Iris pigment epithelial cell (primary cell): ENCODE results near the gene FBXL20.
"Not testable (repeated sequence)": the region's sequence is repeated elsewhere in the genome, so short reads cannot be mapped to it uniquely, and the experiment has no call there.

Experiments used
- DNase-seq: peaks from one replicate; pipeline ENCODE4 v3.0.0-alpha.2; 2011; ENCODE audit warnings: low read depth

Gene FBXL20, protein sequence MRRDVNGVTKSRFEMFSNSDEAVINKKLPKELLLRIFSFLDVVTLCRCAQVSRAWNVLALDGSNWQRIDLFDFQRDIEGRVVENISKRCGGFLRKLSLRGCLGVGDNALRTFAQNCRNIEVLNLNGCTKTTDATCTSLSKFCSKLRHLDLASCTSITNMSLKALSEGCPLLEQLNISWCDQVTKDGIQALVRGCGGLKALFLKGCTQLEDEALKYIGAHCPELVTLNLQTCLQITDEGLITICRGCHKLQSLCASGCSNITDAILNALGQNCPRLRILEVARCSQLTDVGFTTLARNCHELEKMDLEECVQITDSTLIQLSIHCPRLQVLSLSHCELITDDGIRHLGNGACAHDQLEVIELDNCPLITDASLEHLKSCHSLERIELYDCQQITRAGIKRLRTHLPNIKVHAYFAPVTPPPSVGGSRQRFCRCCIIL

DNA sequence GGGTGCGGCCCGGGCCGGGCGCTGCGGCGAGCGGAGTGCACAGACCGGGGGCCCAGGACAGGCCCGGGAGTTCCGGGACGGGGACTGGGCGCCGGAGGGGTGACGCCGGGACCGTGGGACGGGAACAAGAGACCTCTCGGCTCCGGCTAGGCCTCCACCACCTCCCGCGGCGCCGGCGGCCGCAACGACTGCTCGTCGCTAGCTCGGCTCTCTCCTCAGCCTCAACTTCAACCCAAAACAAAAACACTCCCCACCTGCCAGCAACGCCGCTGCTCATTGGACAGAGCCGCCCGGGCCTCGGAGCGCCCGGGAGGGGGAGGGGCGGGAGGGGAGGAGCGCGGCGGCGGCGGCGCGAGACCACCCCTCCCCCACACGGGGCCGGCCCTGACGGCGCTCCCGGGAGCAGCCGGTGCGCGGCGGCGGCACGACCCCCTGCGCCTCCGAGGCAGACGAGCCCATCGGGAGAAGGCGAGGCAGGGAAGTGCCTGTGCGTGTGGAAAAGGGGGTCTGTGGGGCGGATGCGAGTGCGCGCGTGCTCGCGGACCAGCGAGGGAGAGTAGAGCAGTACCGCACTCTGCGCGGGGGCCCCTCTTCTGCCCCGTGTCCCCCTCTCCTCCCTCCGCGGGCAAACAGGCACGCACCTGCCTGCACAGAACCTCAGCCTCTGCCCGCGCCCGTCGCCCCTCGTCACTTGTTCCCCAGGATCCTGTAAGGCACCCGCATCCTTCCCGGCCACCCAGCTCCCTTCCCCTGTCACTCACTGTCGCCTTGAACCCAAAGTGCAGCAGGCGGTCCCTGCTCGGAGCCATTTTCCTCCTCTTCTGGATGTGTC lies at the start of gene FBXL20:
Gene FBXL20, minus strand, starts transcription at position 215 of the 832 bp plus-strand sequence. CDS start 224 bp downstream, outside the sequence.
- peak; percentile 87 for DNase-seq

DNA sequence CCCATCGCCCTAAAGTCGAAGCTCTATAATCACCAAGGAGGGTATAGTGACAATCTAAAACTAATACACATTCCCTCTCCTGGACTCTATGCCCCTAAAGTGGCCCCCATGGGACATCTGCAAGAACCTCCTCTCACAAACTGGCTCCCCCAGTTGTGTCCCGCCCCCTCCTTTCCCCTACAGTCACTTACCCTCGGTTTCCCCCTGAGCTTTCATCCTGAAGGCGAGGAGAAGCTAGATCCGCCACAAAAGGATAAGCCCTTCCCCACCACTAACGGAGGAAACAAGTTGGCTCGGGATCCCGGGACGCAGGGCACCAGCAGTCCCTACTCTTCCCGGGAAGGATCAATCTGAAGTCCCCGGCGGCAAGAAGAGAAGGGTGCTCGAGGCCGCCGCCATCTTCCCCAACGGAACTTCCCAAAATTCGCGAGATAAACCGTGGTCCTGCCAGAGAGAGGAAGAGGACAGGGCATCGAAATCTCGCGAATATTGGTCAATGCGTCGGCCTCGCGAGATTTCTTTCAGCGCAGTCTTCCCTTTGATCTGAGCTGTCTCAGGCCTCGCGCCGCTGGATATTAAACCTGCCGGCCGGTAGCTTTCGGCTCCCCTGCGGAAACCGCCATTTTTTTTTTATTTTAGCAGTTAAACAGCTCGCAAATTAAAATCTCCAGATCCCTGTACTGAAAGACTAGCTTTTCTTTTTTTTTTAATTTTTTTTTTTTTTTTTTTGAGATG lies 49.6 kb upstream of the FBXL20 start, which contains the start of gene MED1:
Gene MED1, minus strand, starts transcription at position 417 of the 735 bp plus-strand sequence. Its CDS starts 201 bp downstream, at position 216.
- peak; percentile 97 for DNase-seq

DNA sequence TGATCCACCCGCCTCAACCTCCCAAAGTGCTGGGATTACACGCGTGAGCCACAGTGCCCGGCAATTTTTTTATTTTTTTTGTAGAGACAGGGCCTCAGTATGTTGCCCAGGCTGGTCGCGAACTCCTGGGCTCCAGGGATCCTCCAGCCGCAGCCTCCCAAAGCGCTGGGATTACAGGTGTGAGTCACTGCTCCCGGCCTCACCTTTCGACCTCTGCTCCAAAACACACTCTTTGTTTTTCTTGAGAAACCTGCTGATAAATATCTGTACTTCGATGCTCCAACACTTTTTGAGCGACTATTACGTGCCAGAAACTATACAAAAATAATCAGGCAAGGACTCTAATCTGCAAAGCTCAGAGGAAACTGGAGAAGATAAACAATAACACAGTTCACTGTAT lies 48.6 kb upstream of the FBXL20 start:
- DNase-seq: no peak

DNA sequence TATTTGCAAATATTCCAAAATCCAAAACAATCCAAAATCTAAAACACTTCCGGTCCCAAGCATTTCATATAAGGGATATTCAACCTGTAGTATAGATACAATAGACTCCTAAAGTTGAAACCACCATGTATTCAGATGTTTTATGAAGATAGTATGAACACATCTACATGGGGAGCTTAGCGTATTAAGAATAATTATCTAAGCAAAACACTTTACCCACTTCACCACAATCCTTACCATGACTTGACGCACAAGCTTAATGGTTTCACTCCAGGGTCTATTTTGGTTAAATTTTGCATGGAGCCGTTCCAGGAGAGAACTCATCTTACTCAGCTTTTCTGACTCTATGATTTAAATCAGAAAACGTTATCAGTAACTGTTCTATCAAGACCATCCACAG lies 46.1 kb upstream of the FBXL20 start:
- DNase-seq: no peak

DNA sequence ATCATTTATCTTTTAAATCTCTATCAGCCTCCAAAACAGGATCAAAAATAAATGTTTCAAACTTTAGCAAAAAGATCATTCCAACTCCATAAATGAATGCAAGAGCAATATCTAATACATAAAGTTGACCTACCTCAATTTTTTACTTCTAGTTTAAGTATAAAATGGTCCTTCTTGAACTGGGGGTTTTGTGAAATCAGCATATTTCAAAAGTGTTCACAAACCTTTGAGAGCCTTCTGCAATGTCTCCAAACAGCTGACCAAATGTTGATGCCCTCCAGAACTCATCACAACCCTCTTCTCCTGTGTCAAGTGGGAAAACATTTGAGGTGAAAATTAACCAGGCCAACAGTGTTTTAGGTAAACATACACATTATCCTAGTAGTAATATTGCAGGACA lies 41.9 kb upstream of the FBXL20 start:
- DNase-seq: no peak

DNA sequence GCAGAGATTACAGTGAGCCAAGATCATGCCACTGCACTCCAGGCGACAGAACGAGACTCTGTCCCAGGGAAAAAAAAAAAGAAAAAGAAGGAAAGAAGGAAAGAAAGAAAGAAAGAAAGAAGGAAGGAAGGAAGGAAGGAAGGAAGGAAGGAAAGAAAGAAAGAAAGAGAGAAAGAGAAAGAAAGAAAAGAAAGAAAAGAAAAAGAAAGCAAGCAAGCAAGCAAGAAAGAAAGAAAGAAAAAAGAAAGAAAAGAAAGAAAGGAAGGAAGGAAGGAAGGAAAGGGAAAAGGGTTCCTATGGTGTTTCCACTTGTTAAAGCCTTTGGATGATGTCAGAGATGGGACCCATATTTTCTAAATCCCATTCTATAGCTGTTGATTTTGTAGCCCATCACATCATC lies 38.4 kb upstream of the FBXL20 start:
- DNase-seq: not testable (repeated sequence)

DNA sequence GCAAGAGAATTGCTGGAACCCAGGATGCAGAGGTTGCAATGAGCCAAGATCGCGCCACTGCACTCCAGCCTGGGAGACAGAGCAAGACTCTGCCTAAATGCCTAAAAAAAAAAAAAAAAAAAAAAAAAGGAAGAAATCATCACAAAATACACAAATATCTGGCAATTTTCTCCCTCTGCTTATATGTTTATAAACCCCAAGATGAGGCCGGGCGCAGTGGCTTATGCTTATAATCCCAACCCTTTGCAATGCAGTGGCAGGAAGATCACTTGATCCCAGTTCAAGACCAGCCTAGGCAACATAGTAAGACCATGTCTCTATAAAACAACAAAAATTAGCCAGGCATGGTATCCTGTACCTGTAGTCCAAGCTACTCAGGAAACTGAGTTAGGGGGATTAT lies 28.2 kb upstream of the FBXL20 start:
- DNase-seq: no peak

DNA sequence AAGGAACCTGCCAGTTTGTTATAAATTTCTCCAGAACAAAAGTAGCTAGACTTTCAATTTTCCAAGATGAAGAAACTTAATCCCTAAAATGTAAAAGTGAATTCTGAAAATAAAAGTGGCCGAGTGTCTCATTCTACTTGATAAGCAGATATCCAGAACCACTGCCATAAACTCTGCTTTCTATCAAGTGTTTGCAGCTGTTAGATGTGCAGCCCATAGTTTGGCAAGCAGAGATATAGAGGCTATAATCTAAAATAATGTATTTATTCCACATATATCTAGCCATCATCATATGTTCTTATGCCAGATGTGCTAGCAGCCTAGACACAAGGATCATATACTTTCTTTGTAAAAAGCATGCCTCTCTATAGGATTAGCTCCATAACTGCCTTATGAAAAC lies 14.7 kb upstream of the FBXL20 start:
- DNase-seq: no peak

DNA sequence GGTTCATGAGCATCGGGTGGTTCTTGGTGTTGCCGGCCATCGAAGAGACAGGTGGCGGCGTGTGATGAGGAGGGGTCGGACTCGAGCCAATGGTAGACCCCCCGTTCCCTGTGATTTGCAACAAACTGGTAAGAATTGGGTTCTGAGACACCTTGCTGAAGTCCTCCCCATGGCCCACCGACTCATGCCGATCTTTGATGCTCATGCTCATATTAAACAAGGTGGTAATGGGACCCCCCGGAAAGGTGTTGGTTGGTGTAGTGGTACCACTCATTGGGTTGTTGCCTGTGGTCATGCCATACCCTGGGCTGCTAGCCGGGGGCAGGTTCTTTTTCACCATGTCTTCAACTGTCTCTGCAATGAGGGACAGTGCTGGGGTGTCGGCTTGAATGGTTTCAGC lies 8.9 kb upstream of the FBXL20 start:
- DNase-seq: no peak

DNA sequence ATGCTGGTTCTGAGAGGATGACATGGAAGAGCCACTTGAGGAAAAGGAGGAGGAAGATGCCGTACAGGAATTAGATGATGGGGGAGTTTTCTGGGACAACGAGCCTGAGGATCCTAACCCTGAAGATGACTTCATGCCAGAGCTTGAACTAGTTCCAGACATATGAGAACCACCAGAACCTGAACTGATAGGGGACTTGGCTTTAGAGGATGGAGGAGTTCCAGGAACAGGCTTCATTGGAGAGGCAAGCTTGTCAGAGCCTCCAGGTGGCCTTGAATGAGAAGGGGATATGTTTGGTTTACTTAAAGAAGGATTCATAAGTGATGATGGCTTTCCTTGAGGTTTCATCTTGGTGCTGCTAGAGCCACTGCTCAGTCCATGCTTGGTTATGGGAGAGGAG lies 6.9 kb upstream of the FBXL20 start:
- no peak for DNase-seq

DNA sequence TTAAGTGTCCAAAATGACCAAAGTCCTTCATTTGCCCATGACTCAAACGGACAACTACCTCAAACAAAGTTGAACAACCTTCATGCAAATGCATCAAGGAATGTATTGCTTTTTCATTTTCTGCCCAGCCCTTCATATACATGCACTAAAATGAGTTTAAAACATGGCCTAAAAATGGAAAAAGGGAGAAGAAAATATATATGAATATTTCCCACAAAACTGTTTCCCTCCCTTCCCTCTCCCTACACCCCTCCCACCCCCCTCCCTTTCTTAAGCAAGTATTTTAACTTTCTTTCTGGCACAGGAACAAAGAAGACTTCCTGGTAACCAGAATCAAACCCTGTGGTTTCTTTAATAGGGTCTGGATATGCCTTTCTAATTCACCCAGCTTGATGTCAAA lies 5.5 kb upstream of the FBXL20 start:
- DNase-seq: no peak

DNA sequence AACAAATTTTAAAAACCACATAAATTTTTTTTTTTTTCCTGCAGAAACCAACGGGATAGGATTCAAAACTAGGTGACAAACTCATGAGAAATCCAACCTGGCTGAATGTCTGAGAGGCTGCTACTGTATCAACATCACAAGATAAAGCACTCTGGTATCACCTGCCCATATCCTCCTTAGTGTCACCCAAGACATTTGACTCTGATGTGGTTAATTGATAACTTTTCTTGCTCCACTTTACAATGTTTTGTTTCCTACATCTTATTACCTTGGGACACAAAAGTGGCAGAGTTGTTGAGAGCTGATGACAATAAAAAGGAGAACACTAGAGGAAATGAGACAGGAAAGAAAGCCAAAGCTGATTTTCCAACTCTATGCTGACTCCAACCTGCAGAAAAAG lies 4.0 kb upstream of the FBXL20 start:
- DNase-seq: no peak

DNA sequence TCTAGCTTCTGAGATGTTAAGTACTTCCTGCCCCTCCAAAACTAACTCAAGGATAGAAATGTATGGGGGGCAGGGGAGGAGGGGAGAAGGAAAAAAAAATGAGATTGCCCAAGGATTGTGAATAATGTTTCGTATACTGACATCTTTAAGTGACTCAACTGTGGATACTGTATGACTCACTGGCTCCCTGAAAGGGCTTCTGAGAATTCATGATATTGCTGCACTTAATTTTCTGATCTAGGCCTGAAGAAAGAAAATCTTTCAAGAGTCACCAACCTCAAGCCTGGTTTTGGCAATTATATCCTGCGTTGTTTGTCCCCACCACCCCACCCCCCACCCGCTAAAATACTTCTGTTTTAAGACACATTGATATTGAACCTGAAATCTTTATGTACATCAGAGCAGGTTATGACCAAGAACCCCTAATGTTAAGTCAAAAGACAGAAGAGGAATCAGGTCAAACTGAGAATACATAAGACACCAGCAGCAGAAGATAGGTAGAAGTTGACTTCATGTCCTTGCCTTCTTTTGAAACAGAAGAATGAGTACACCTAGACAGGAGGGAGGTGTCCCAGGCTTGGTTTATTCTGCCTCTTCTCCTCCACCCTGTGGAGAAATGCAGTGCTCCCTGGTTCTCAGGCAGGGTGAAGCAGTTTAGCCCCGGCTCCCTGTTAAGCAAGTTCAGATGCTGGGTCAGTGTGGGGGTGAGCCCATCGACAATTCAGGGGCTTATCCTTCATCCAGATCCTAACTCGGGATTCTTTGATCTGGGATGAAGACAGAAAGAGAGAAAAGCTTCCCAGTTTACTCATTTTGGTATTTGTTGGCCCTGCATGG lies 3.3 kb upstream of the FBXL20 start:
- DNase-seq: peak; percentile 91

DNA sequence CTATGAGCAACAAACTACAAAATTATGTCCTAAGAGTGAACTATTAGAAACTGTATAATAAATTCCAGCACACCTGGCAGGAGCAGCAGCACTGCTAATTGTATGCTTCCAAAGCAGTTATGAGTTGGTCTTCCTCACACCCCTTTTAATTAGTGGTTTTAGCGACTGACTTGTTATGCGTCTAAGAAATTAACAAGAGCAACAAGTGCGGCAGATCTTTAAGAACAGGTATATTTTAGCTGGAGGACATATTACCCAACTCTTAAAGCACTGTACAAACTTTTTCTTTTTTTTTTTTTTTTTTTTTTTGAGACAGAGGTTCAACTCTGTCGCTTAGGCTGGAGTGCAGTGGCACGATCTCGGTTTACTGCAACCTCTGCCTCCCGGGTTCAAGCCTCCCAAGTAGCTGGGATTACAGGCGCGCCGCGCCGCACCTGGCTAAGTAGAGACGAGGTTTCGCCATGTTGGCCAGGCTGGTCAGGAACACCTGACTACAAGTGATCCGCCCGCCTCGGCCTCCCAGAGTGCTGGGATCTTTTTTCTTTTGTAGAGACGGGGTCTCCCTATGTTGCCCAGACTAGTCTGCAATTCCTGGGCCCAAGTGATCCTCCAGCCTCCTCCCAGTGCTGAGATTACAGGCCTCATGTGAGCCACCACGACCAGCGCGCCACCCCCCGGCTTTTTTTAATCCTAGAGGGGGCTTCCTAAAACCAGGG lies 1.6 kb upstream of the FBXL20 start:
- DNase-seq: no peak

DNA sequence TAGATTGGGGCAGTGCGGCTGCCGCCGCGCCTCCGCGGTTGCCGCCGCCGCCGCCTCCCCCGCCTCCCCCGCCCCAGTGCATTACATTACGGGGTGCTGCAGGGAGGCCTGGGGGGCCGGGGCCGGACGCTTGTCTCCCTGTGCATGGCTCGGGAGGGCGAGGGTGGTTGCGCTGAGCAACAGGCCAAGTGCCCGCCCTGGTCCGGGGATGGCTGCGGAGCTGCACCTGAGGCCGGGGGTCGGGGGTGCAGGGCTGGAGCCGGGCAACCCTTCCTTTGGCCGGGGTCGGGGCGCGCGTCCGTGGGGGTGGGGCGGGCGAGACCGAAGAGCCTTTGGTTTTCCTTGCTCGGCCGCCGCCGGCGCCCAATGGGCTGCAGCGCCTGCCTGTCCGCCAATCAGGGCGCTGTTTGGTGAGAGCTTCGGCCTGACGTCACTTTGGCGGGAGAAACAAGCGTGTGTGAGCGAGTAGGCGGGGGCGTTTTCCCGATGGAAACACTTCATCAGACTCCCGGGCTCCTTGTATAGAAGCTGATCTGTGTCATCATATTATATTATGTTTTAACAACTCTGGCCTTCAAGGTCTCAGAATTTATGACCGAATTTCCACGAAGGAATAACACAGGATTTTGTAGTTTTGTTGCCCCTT lies 941 bp upstream of the FBXL20 start:
- DNase-seq: peak; percentile 95

DNA sequence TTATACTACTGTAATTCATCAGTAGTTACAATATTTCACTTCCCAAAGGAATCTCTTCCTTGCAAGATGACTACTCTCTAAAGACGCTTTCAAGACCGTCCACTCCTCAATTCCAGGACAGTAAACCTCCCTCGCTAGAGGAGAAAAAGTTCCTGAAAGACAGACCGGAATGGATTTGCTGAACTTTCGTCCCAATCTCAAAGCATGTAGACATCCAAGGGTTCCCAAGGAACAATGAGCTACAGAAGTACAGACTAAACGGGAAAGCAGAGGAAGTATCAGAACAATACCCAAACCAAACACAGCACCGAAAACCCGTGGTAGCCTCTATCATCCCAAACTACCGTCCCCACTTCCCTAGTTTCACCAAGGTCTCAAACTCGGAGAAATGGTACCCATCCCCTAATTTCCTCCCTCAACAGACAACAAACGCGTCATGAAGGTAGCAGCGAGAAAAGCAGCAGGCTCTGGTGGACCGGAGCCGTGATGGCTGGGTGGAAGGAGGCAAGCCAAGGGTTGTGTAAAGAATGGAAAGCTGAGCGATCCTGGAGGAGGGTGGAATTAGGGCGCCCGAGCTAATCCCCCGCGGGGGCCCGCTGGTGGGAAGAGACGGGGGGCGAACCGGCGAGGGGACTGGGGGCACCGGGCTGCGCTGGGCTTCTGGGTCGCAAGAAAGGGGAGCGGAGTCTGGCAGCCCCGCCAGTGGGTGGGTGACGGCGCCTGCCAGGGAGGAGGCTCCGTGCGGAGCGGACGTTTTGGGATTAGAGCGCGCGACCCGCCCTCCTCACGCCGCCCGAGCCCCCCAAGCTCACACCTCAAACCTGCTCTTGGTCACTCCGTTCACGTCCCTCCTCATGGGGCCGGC lies 647 bp downstream of the FBXL20 start:
- peak; percentile 29 for DNase-seq

DNA sequence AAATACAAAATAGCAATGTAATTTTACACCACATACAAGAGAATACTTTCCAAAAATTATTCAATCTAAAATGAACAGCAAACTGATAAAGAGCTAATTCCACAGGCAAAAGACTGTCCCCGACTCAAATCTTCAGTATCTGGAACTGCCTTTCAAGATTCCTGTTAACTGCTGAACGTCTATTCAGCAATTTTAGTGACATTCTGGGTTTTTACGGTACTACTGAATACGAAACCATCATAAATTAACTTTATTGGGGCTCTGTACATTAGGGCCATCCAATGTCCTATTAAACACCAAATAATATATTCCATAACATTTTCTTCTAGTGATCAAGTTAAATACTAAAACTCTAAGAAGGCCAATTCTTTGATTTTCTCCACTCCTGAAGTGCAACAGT lies 1.6 kb downstream of the FBXL20 start:
- no peak for DNase-seq

DNA sequence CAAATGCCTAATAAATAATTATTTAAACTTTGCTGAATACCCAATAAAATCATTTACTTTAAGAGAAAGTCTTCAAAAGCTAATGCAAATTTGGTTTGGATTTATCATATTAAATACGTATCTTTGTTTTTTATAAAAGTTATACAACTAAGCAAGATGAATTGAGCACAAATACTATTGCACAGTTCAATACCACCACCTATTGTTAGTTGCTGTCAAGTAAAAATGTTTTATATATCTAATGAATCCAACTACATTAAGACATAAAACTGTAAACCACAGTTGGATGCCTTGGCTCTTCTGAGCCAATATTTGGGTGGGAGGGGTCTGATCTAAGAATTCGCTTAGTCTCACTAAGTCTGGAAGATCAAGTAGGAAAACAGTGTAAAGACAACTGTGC lies 7.7 kb downstream of the FBXL20 start:
- DNase-seq: no peak

DNA sequence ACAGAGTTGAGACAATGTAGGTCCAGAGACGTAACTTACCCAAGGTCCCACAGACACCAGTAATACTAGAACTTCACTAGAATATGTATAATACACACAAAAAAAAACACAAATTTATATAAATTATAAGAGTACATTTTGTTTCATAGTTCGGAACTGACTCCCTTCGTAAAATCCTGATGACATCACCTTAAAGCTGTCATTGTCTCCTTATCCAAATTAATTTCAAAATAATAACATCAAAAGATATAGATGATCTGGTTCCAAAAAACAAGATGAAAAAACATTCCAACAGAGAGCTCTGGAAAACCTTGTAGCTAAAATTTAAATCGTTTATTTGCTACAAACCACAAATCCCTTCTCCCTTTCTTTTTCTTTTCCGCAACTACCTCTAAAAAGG lies 10.0 kb downstream of the FBXL20 start:
- DNase-seq: no peak
